Measurements from ENCODE around the gene LTBP3. TPM values are rescaled to one million over a fixed set of nuclear protein-coding genes. Genes with fewer than 3 reads are reported as not detected.
A peak's percentile ranks its signal among the peaks of the same experiment; 100 is the strongest.

The LTBP3 gene
- total and polyA plus RNA-seq, 9 of the 15 experiments (the other 6 are each of a cell fraction or from before 2014, with no cell fraction given), result 0.06 to 20.5 (median 4.8) TPM

- TF ChIP-seq MYC (IDR thresholded peaks at IDR 0.05; ENCODE audit: low read depth, low read length) (no peak), MYC (CRISPR knock-in tag; IDR thresholded peaks at IDR 0.05; ENCODE audit: borderline replicate concordance, low read depth) (peak; percentile 44; the same call in 1 of the 2 replicates), JUN (IDR thresholded peaks at IDR 0.05; ENCODE audit: borderline replicate concordance, low read depth, low read length) (no peak), JUN (CRISPR knock-in tag; IDR thresholded peaks at IDR 0.05; ENCODE audit: borderline replicate concordance) (0 out of 2 replicates have a peak, but pooled peaks have one; percentile 63), REST (IDR thresholded peaks at IDR 0.05; ENCODE audit: borderline replicate concordance) (0 out of 2 replicates have a peak, but pooled peaks have one; percentile 2), REST (CRISPR knock-in tag; IDR thresholded peaks at IDR 0.05; ENCODE audit: low read depth) (peak; percentile 48; the same call in 1 of the 2 replicates), NR2C2 (CRISPR knock-in tag; IDR thresholded peaks at IDR 0.05) (peak; percentile 55; the same call in 1 of the 2 replicates), NR2C2 (tag; IDR thresholded peaks at IDR 0.05) (no peak), HDAC3 (IDR thresholded peaks at IDR 0.05; ENCODE audit: borderline replicate concordance, partially characterized antibody) (peak; percentile 70), HLTF (IDR thresholded peaks at IDR 0.05) (no peak), SMARCE1 (IDR thresholded peaks at IDR 0.05) (peak; percentile 68; the same call in 1 of the 2 replicates), GMEB1 (CRISPR knock-in tag; IDR thresholded peaks at IDR 0.05) (peak; percentile 17; the same call in 1 of the 2 replicates), HNRNPUL1 (IDR thresholded peaks at IDR 0.05; ENCODE audit: low read length) (peak; percentile 93), ZNF212 (CRISPR knock-in tag; IDR thresholded peaks at IDR 0.05) (peak; percentile 86; the same call in 1 of the 2 replicates), MITF (IDR thresholded peaks at IDR 0.05) (no peak)
These were observed 55.4 kb downstream of the LTBP3 start (continued) for GRCh38 chr11:65502555-65503367.
